G401 (cell line): ENCODE data around the gene PRKCB. TPM values are rescaled to one million over a fixed set of nuclear protein-coding genes. Genes with fewer than 3 reads are reported as not detected.
A peak's percentile ranks its signal among the peaks of the same experiment; 100 is the strongest.
"Not testable (repeated sequence)": the region's sequence is repeated elsewhere in the genome, so short reads cannot be mapped to it uniquely, and the experiment has no call there.

Experiments
- DNase-seq: peaks from one replicate; pipeline ENCODE4 v3.0.0-alpha.2; 2015; ENCODE audit warnings: low spot score
- in situ Hi-C: cut with HindIII; loops from 2 replicates; pipeline ENCODE4 v1.10.0; 2016; ENCODE audit warnings: low sequenced_read_pairs, mixed read lengths
- total RNA-seq: library from RNA; depleted of rRNA; stranded (reverse); fragments of >200 nt; shearing (Covaris generic); gene quantifications from 2 replicates; pipeline ENCODE4 v1.2.3, GENCODE V29; 2014

PRKCB gene
- total RNA-seq, 1 experiment from 2014 or later, result not detected

DNA sequence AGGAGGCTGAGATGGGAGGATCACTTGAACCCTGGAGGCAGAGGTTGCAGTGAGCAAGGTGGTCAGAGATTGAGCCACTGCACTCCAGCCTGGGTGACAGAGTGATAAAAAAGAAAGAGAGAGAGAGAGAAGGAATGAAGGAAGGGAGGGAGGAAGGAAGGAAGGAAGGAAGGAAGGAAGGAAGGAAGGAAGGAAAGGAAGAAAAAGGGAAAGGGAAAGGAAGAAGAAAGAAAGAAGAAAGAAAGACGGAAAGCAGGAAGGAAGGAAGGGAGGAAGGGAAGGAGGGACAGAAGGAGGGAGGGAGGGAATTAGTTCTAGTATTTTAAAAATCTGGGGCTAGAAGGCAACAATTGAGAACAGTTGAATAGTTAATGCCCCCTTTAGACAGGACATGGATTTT, 258.9 kb downstream of the PRKCB start:
- in situ Hi-C loops, result no loop called here
- no peak for DNase-seq

DNA sequence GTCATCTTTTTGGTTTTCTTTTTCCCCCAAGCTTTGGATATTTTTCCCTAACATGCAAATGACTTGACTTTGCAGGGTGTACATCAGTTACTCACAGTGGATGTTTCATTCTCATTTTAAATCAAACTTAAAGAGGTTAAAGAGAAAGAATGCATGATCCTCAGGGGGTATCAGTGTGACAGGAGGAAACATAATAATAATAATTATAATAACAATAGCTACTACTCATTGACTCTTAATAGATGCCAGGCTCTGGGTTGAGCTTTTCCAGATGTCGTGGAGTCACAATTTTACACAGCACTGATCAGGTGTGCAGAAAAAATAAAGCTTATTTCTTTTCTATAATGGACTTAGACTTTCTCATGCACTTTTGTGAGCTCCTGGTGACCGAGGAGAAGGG, 263.1 kb downstream of the PRKCB start:
- DNase-seq, result no peak
- in situ Hi-C loops, result no loop called here

DNA sequence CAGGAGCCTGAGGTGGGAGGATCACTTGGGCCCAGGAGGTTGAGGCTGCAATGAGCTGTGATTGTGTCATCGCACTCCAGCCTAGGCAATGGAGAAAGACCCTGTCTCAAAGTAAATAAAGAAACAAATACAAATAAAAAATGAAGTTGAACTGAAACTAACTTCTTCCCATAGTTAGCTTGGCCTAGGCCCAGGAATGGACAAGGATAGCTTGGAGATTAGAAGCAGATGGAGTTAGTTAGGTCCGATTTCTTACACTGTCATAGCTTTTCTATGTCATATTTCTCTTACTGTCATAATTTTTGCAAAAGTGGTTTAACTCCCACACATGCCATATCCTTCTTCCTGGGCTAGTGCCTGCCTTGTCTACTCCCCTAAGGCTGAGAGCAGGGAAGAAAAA, 265.6 kb downstream of the PRKCB start:
- in situ Hi-C loops, result no loop called here
- DNase-seq, result no peak

DNA sequence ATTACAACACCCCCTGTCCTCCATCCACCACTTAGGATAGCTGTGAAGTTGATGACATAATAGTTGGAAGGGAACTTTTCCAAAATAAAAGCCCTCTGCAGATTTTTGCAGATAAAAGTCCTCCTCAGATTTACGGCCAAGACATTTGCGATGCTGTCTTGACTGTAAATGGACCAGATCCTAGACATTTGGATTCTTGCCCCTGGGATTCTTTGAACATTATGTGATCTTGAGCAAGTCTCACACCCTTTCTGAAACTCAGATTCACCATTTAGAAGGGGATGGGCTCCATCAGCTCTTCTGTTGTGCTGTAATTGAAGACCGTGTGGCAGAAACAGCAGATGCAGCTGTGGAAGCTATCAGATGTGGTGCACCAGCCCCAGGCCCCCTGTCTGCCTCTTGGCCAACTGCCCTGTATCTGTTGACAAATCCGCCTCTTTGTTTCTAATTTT, 266.5 kb downstream of the PRKCB start:
- peak; percentile 4 for DNase-seq
- in situ Hi-C loops, result no loop called here

DNA sequence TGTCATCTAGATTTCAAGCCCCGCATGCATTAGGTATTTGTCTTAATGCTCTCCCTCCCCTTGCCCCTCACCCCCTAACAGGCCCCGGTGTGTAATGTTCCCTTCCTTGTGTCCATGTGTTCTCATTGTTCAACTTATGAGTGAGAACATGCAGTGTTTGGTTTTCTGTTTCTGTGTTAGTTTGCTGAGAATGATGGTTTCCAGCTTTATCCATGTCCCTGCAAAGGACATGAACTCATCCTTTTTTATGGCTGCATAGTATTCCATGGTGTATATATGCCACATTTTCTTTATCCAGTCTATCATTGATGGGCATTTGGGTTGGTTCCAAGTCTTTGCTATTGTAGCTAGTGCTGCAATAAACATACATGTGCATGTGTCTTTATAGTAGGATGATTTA, 269.7 kb downstream of the PRKCB start:
- in situ Hi-C loops, DNase-seq: not testable (repeated sequence)

DNA sequence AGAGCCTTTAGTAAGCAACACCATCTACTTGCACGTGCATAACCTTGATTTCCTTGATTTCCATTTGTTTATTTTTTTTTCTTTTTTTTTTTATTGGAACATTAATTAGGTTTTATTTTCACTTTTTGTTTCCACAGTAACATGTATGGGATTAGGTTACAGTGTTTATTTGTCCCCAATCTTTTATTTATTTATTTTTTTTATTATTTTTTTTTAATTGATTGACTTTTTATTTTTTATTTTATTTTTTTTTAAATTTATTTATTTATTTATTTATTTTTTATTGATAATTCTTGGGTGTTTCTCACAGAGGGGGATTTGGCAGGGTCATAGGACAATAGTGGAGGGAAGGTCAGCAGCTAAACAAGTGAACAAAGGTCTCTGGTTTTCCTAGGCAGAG, 272.3 kb downstream of the PRKCB start:
- in situ Hi-C loops, DNase-seq: not testable (repeated sequence)

DNA sequence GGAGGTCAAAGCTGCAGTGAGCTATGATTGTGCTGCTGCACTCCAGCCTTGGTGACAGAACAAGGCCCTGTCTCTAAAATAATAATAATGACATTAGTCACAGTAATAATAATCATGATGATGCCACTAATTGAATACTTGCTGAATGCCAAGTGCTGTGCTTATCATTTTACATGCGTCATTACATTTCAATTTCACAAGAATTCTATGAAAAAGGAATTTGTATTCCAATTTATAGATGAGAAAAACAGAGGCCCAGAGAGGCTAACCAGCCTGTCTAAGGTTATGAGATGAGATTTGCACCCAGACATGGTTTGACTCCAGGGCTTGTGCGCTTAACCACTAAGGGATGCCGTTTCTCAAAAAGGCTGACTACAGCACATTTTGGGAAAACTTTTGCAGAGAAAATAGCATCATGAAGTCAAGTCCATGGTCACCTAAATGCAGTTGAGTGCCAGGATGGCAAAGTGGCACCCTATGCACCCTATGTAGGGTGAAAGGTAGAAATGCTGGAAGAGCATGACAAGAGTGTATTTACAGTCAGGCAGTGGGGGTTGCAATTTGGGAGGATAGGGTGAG, 276.0 kb downstream of the PRKCB start:
- in situ Hi-C loops, result no loop called here
- DNase-seq, result no peak

DNA sequence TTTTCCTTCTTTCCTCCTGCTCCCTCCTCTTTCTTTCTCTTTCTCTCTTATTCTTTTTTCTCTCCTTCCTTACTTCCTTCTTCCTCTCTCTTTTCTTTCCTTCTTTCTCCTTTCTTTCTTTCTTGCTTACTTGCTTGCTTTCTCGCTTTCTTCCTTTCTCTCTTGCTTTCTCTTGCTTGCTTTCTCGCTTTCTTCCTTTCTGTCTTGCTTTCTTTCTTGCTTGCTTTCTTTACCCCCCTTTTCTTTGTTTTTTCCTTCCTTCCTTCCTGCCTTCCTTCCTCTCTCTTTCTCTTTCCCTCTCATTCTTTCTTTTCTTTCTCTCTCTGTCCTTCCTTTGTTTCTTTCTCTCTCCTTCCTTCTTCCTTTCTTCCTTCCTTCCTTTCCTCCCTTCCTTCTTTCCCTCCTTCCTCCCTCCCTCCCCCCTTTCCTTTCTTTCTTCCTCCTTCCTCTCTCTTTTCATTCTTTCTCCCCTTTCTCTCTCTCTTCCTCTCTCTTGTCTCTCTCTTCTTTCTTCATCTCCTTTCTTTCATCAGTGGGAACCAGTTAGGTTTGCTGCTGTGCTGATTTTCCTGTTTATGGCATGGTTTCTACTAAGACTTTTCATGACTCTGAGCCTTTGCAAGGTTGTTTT, 277.4 kb downstream of the PRKCB start:
- no peak for DNase-seq
- in situ Hi-C loops, result no loop called here

DNA sequence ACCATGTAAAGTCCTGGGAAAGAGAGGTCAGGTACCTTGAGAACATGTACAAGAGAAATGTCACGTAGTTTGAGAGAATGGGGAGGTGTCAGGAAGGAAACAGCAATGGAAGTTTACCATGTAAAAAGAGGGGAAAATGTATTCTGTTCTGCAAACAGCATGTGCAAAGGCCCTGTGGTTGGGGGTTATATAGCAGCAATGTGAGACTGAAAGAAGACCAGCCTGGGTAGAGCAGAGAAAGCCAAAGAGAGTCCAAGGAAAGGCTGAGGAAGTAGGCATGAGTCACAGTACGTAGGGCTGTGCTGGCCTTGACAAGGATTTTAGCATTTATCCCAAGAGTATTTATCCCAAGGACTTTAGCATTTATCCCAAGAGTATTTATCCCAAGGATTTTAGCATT, 279.1 kb downstream of the PRKCB start:
- in situ Hi-C loops, result no loop called here

DNA sequence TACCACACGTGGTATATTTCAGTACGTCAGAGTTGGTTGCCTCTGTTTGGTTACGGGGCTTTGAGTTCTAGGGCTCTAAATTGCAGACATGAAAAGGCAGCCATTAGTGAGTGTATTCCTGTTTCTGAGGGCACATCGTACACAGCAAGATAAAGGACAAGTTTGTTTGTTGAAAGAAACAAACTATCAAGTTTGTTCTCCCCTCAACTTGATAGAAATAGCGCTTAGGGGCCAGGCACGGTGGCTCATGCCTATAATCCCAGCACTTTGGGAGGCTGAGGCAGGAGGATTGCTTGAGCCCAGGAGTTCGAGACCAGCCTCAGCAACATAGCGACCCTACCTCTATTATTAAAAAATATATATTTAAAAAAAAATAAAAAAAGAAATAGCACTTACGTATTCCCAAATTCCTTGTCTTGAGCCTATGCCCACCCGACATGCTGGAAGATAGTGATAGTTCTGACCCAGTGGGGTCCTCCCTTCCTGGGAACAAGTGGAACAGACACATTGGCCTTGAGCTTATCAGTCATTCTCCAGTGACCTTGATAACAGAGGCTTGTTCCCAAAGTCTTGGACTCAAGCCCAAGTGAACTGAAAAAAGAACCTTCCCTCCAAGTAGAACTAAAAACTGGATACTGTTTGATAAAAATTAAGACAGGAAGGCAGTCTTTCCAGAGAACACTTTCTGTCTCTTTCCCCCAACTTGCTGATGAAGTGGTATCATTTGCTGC, 280.4 kb downstream of the PRKCB start:
- DNase-seq, result no peak
- in situ Hi-C loops, result no loop called here

More for the DNA sequence above, 279.1 kb downstream of the PRKCB start:
- no peak for DNase-seq

DNA sequence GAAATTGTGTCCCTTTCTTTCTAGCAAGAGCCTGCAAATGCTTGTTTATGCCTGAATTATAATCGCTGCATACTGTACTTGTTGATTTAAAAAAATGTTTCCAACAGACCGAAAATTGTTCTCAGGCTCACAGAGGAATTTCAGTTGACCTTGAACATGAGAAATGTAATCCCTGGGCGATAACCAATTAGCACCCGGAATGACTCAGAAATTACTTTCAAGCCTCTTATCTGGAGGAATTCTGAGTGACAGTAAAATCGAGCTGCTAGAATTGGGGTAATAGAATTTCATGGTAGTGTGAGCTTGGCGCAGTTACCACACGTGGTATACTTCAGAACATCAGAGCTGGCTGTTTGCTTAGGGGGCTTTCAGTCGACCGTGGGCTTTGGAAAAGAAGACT, 281.2 kb downstream of the PRKCB start:
- in situ Hi-C loops, result no loop called here
- DNase-seq, result no peak

DNA sequence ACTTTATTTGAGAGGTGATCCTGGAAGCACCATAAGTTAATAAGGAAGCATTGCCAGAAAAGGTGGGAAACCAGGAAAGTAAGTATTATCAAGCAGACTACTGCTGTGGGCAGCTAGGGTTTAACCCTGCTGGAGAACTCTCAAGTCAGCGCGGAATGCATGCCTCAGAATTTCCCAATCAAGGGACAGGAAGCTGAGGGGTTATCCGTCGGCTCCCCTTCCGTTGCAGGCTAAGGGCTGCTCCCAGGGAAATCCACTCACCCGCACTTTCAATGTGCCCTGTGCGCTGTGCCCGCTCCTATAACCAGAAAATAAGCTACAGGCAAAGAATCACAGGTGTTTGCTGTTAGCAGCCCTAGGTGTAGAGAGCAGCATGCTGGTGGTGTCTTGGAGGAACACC, 281.9 kb downstream of the PRKCB start:
- in situ Hi-C loops, result no loop called here
- DNase-seq, result no peak

DNA sequence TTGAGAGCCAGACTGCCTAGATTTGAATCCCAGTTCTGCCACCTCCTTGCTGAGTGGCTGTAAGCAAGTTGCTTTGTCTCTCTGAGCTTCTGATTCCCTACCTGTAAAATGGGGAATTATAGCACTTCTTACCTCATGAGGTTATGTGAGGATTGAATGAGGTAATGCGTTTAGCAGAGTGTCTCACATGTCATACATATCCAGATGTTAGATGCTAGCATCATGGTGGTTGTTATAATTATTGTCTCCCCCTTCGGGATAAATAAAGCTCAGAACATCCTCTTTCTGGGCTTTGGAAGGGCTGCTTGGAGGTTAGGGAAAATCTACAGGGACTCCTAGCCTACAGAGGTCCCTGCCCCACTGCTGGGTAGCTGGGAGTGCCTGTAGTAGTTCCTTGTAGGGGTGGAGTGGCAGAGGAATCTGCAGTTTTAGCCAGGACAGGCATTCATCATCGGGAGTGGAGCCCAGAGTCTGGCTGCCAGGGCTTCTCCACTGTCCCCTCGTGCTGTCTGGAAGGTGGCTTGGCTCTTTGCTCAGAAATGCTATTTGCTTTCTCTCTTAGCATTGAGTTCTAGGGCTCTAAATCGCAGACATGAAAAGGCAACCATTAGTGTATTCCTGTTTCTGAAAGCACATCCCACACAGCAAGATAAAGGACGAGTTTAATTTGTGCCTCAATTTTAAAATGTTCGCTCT, 282.5 kb downstream of the PRKCB start:
- no peak for DNase-seq
- in situ Hi-C loops, result no loop called here

DNA sequence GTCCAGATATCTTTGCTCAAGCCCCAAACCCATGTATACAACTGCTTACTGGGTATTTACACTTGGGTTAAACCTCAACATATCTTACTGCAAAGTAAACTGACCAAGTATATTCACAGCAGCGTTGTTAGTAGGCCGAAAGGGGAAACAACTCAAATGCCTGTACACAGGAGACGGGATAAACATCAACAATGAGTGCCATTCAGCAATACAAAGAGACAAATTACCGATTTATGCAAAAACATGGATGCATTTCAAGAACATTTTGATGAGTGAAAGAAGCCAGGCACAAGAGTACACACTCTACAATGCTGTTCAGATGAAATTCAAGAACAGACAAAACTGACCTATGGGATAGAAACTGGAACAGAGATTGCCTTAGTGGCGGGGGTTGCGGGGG, 284.0 kb downstream of the PRKCB start:
- in situ Hi-C loops, result no loop called here
- DNase-seq, result no peak

DNA sequence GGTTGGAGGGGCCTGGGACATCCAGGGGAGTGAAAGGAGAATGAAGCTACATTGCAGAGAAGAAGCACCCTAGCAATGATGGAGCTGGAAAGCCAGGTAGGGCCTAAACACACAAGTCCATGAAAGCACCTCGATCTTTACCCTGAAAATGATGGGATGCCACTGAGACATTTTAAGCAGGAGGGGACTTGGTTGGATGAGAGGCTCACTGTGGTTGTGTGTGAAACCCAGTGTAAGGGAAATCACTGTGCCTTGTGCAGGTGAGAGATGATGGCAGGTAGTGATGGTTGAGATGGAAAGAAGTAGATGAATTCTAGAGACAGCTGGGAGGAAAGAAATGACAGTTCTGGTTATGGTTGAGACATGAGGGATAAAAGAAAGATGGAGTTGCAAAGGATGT, 287.5 kb downstream of the PRKCB start:
- DNase-seq, result no peak
- in situ Hi-C loops, result no loop called here

DNA sequence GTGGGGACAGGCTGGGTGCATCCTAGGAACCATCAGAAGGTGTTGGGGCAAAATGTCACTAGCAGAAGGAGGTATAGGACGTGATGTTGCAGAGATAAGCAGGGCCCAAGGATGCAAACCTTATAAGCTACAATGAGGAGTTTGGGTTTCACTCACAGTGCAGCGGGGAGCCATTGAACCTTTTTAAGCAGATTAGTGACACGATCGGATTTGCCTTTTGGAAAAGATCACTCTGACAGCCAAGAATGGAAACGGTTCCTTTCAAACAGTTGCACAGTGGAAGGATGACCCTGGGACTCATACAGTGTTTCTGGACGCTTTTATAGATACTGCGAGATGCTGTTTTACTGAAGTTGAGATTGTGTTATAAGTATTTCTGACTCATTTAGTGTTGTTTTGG, 288.5 kb downstream of the PRKCB start:
- no peak for DNase-seq
- in situ Hi-C loops, result no loop called here

DNA sequence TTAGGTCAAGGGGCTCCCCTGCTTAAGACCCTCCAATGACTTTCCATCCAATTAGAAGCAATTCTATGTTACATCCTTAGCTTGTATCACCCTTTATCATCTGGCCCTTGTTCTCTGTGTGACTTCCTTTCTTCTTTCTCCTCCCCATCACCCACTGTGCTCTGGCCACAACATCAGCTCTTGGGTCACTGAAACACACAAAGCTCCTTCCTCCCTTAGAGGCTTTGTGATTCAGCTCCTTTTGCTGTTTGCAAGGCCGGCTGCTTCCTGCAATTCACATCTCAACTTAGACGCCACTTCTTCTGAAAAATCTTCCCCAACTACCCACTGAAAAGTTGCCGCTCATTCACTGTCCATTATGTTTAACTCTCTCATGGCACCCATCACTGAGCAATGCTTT, 289.4 kb downstream of the PRKCB start:
- in situ Hi-C loops, result no loop called here
- DNase-seq, result no peak

DNA sequence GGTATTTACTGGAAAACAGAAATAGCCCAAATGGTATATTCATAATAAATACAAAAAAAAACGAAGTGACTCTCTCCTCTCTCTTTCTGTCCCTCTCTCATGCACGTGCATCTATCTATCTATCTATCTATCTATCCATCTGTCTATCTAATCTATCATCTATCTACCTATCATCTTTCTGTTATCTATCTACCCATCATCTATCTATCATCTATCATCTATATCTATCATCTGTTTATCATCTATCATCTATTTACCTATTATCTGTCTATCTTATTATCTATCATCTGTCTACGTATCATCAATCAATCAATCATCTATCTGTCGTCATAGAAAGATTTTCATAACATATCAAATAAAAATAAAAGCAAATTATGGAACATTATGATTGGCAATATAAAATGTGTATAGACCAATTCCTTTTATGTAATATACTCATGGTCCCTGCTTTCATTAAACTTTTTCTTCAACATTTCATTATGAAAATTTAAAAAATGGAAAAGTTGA, 293.7 kb downstream of the PRKCB start:
- DNase-seq, result no peak
- in situ Hi-C loops, result no loop called here

DNA sequence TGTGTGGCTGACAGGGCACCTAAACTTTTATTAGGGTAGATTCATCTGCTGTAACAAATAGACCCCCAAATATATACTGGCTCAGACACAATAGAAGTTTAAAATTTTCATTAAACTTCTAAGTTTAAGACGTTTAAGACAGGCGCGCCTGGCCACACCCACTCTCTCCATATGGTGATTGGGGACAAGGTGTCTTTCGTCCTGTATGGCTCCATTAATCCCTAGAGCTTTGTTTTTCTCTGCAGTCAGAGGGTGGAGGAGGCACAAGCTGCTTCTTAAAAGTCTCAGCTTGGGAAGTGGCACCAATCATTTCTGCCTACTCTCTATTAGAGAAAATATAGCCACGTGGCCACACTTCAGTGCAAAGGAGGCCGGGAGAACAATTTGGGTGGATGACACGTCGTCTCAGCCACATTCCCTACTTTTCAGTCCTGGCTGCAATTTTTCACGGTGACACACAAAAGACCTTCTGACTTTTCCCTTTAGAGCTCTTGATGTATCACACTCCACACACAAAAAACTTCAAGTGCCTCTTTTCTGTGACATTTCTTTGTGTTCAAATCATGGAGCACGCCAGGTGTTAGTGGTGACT, 294.8 kb downstream of the PRKCB start:
- no peak for DNase-seq
- in situ Hi-C loops, result no loop called here

DNA sequence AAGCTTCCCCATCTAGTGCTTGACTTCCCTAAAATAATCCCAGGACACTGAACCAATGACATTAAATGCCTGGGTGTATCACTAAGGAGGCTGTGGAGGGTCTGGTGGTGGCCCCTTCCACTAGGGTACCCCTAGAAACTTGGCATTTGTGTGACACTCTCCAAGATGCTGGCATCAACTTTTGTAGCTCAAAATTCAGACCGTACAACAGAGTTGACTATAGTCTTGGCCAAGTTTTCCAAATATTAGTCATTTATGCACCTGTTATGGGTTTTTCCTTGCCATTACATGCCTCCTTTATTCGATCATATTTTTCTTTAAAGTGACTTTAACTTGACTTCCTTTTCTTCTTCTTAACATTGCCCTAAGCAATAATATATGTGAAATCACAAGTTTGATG, 295.5 kb downstream of the PRKCB start:
- DNase-seq, result no peak
- in situ Hi-C loops, result no loop called here
